Measurements from ENCODE around the gene ADAMTSL1. TPM values are rescaled to one million over a fixed set of nuclear protein-coding genes. Genes with fewer than 3 reads are reported as not detected.

Gene ADAMTSL1
- total RNA-seq, 2 experiments from 2014 or later, result not detected

GRCh38 chr9:18896004-18896403 lies 422.1 kb downstream of the ADAMTSL1 start:
- ATAC-seq, result no peak
- Mint-ChIP-seq H3K27me3 (peaks cover 4% of the 10 kb centered on the region), H3K27ac (no peak overlapping the region), H3K36me3 (ENCODE audit: low read depth) (no peaks in the 10 kb centered on the region), H3K9me3 (peaks cover 16% of the 10 kb centered on the region), H3K4me3 (no peak overlapping the region), H3K4me1 (ENCODE audit: low read depth) (no peaks in the 10 kb centered on the region)
- CTCF ChIA-PET, result no interaction called here
- POLR2A ChIA-PET, result no interaction called here
- TF ChIP-seq CTCF (IDR thresholded peaks at IDR 0.05), result no peak
- intact Hi-C loops (cut with micrococcal nuclease), result no loop called here
- no peak for DNase-seq

GRCh38 chr9:18896531-18897179 lies 422.7 kb downstream of the ADAMTSL1 start:
- intact Hi-C loops (cut with micrococcal nuclease), result no loop called here
- DNase-seq, result peak; percentile 22
- ChIA-PET CTCF (no interaction called here), POLR2A (no interaction called here)
- Mint-ChIP-seq H3K9me3 (peaks cover 16% of the 10 kb centered on the region), H3K36me3 (ENCODE audit: low read depth) (no peaks in the 10 kb centered on the region), H3K27me3 (peaks cover 4% of the 10 kb centered on the region), H3K27ac (no peak overlapping the region), H3K4me1 (ENCODE audit: low read depth) (no peaks in the 10 kb centered on the region), H3K4me3 (no peak overlapping the region)
- TF ChIP-seq CTCF (IDR thresholded peaks at IDR 0.05), result no peak
- ATAC-seq, result peak; percentile 49

- no peaks in the 10 kb centered on the region for H3K4me1 Mint-ChIP-seq (ENCODE audit: low read depth)
- DNase-seq, result no peak
- H3K4me3 Mint-ChIP-seq, result no peak overlapping the region
- ChIA-PET POLR2A (no interaction called here), CTCF (no interaction called here)
- no peak for ATAC-seq
- H3K36me3 Mint-ChIP-seq (ENCODE audit: low read depth), result no peaks in the 10 kb centered on the region
- H3K9me3 Mint-ChIP-seq, result peaks cover 14% of the 10 kb centered on the region
- no peak for TF ChIP-seq CTCF (IDR thresholded peaks at IDR 0.05)
- intact Hi-C loops (cut with micrococcal nuclease), result no loop called here
- peaks cover 3% of the 10 kb centered on the region for H3K27me3 Mint-ChIP-seq
- no peak overlapping the region for H3K27ac Mint-ChIP-seq
These were observed 429.5 kb downstream of the ADAMTSL1 start for GRCh38 chr9:18903450-18903849.

- Mint-ChIP-seq H3K4me1 (ENCODE audit: low read depth) (no peaks in the 10 kb centered on the region), H3K36me3 (ENCODE audit: low read depth) (no peaks in the 10 kb centered on the region), H3K4me3 (no peak overlapping the region), H3K9me3 (peaks cover 12% of the 10 kb centered on the region), H3K27me3 (peaks cover 1% of the 10 kb centered on the region), H3K27ac (no peak overlapping the region)
- no peak for ATAC-seq
- intact Hi-C loops (cut with micrococcal nuclease), result no loop called here
- no peak for DNase-seq
- ChIA-PET POLR2A (no interaction called here), CTCF (no interaction called here)
- TF ChIP-seq CTCF (IDR thresholded peaks at IDR 0.05), result no peak
These were observed 431.3 kb downstream of the ADAMTSL1 start for GRCh38 chr9:18905028-18905882.
